Common myeloid progenitor, CD34-positive (primary cell): Measurements from ENCODE around the gene WDR7.
"Not testable (repeated sequence)": the region's sequence is repeated elsewhere in the genome, so short reads cannot be mapped to it uniquely, and the experiment has no call there.

Experiments used
- CTCF ChIA-PET: fragments of 350-600 bp; sonication (Branson Sonifier 250); formaldehyde crosslinking; loops from one replicate; lab custom pipeline; 2021; ENCODE audit warnings: antibody characterized with exemption; lab: Charles Lee
- POLR2A ChIA-PET: fragments of 350-600 bp; sonication (Branson Sonifier 250); formaldehyde crosslinking; loops from one replicate; lab custom pipeline; 2021; ENCODE audit warnings: antibody characterized with exemption; lab: Charles Lee
- DNase-seq, 3 donors: peaks; one replicate each; pipeline versions ENCODE4 v3.0.0 to v3.0.0-alpha.2; 2013
- H3K27ac ChIP-seq, 2 experiments: 1 replicate in 1 of 2; 2 replicates in 1 of 2; pipeline ENCODE4 v1.7.0; 2013; ENCODE audit warnings: inconsistent platforms in 2 of 2, low read length in 2 of 2, mild to moderate bottlenecking in 2 of 2, low read depth in 1 of 2, moderate library complexity in 1 of 2; ENCODE audit not compliant: severe bottlenecking in 2 of 2, insufficient read depth in 1 of 2, poor library complexity in 1 of 2
- H3K27me3 ChIP-seq, 5 experiments: replicated peaks in 2 of 5; 1 replicate in 3 of 5; 2 replicates in 2 of 5; pipeline versions ENCODE4 v1.6.1 to v1.7.0; 2013; ENCODE audit warnings: low read length in 4 of 5, mild to moderate bottlenecking in 2 of 5, moderate library complexity in 2 of 5, inconsistent platforms in 1 of 5; ENCODE audit not compliant: insufficient read depth in 5 of 5, control insufficient read depth in 4 of 5
- H3K36me3 ChIP-seq, 4 experiments: 1 replicate in 2 of 4; 2 replicates in 2 of 4; pipeline versions ENCODE4 v1.6.1 to v1.7.0; 2013; ENCODE audit warnings: low read length in 3 of 4, control low read depth in 1 of 4, mild to moderate bottlenecking in 1 of 4; ENCODE audit not compliant: control insufficient read depth in 4 of 4, insufficient read depth in 4 of 4
- H3K4me1 ChIP-seq, 4 experiments: 1 replicate in 3 of 4; 2 replicates in 1 of 4; pipeline versions ENCODE4 v1.6.1 to v1.7.1; 2013; ENCODE audit warnings: low read length in 3 of 4, mild to moderate bottlenecking in 3 of 4, control low read depth in 1 of 4, inconsistent platforms in 1 of 4, moderate library complexity in 1 of 4; ENCODE audit not compliant: control insufficient read depth in 4 of 4, insufficient read depth in 4 of 4; ENCODE audit errors: control extremely low read depth in 1 of 4
- H3K4me3 ChIP-seq, 7 experiments: 1 replicate in 4 of 7; 2 replicates in 3 of 7; pipeline versions ENCODE4 v1.5.1 to v1.7.0; 2013; ENCODE audit warnings: mild to moderate bottlenecking in 7 of 7, low read length in 6 of 7, moderate library complexity in 6 of 7, inconsistent platforms in 2 of 7, low read depth in 2 of 7, control low read depth in 1 of 7; ENCODE audit not compliant: insufficient read depth in 4 of 7, control insufficient read depth in 1 of 7; ENCODE audit errors: extremely low read depth in 1 of 7
- H3K9me3 ChIP-seq, 5 experiments: 1 replicate in 4 of 5; 2 replicates in 1 of 5; pipeline versions ENCODE4 v1.6.1 to v1.7.1; 2013; ENCODE audit warnings: low read length in 4 of 5, mild to moderate bottlenecking in 2 of 5, inconsistent platforms in 1 of 5, low read depth in 1 of 5, moderate library complexity in 1 of 5; ENCODE audit not compliant: control insufficient read depth in 4 of 5, insufficient read depth in 2 of 5; ENCODE audit errors: control extremely low read depth in 1 of 5
- WGBS: methylation state at CpG from one replicate; pipeline ENCODE4 v1.1.5; 2013; ENCODE audit not compliant: insufficient coverage; 5-methylcytosine and 5-hydroxymethylcytosine counted together

WDR7 gene

GRCh38 chr18:56652802-56653201 is 1.6 kb downstream of the WDR7 start:
- peak in 2 of 3 donors; percentile 38 to 47 for DNase-seq
- Histone ChIP-seq H3K4me3 (peak overlapping the region in 5 of 7 experiments; percentile 8 to 98 (median 60)), H3K4me1 (peaks cover 15 to 55% (median 28%) of the 10 kb centered on the region in 4 experiments), H3K9me3 (no peaks in the 10 kb centered on the region), H3K36me3 (no peaks in the 10 kb centered on the region), H3K27me3 (no peaks in the 10 kb centered on the region), H3K27ac (peak overlapping the region in 1 of 2 experiments; percentile 52)
- ChIA-PET POLR2A (no interaction called here), CTCF (interaction anchor here (1.2 to 2.0 kb wide), 2 partner anchors 9 to 1418 kb away, joined by 3 to 6 read pairs; no protein-coding TSS in a partner anchor)
- WGBS = 0% methylated on average over 1 of the region's 4 CpGs

GRCh38 chr18:56654280-56654679 is 3.1 kb downstream of the WDR7 start:
- H3K27me3 ChIP-seq, CTCF ChIA-PET, POLR2A ChIA-PET, H3K4me3 ChIP-seq, H3K27ac ChIP-seq, H3K9me3 ChIP-seq, DNase-seq, H3K36me3 ChIP-seq: not testable (repeated sequence)
- peaks cover 15 to 44% (median 28%) of the 10 kb centered on the region in 4 experiments for H3K4me1 ChIP-seq
- 95% methylated on average over 3 of the region's 7 CpGs for WGBS

GRCh38 chr18:56658261-56658660 is 7.1 kb downstream of the WDR7 start:
- Histone ChIP-seq H3K9me3 (no peaks in the 10 kb centered on the region), H3K27ac (no peak overlapping the region), H3K27me3 (no peaks in the 10 kb centered on the region), H3K4me3 (no peak overlapping the region), H3K4me1 (peaks cover 1 to 19% (median 8%) of the 10 kb centered on the region in 4 experiments), H3K36me3 (no peaks in the 10 kb centered on the region)
- ChIA-PET CTCF (no interaction called here), POLR2A (no interaction called here)
- WGBS = 100% methylated on average over 1 of the region's 2 CpGs
- no peak for DNase-seq

GRCh38 chr18:56659111-56659510 is 8.0 kb downstream of the WDR7 start:
- Histone ChIP-seq H3K27ac (no peak overlapping the region), H3K36me3 (no peaks in the 10 kb centered on the region), H3K9me3 (no peaks in the 10 kb centered on the region), H3K27me3 (no peaks in the 10 kb centered on the region), H3K4me3 (no peak overlapping the region), H3K4me1 (peaks cover 1 to 13% (median 7%) of the 10 kb centered on the region in 4 experiments)
- ChIA-PET POLR2A (no interaction called here), CTCF (no interaction called here)
- WGBS = 100% methylated on average over 2 of the region's 4 CpGs
- no peak for DNase-seq

- no peak overlapping the region for H3K4me3 ChIP-seq
- no peaks in the 10 kb centered on the region for H3K9me3 ChIP-seq
- 100% methylated on average over 1 of the region's 1 CpG for WGBS
- H3K27me3 ChIP-seq = no peaks in the 10 kb centered on the region
- CTCF ChIA-PET = interaction anchor here (1.3 kb wide), 1 partner anchor 28 kb away, joined by 3 read pairs; no protein-coding TSS in a partner anchor
- POLR2A ChIA-PET = no interaction called here
- no peak overlapping the region for H3K27ac ChIP-seq
- no peak for DNase-seq
- peaks cover 0 to 1% (median 1%) of the 10 kb centered on the region in 4 experiments for H3K4me1 ChIP-seq
- H3K36me3 ChIP-seq = no peaks in the 10 kb centered on the region
Observed at GRCh38 chr18:56660655-56661054, 9.5 kb downstream of the WDR7 start.

GRCh38 chr18:56661360-56662062 is 10.4 kb downstream of the WDR7 start:
- H3K27ac ChIP-seq = no peak overlapping the region
- no peaks in the 10 kb centered on the region for H3K27me3 ChIP-seq
- 100% methylated on average over 1 of the region's 2 CpGs for WGBS
- H3K9me3 ChIP-seq = no peaks in the 10 kb centered on the region
- DNase-seq = no peak
- CTCF ChIA-PET = interaction anchor here (1.3 kb wide), 2 partner anchors 10 to 29 kb away, joined by 3 to 6 read pairs; partner anchors contain the start of gene WDR7
- no peaks in the 10 kb centered on the region for H3K36me3 ChIP-seq
- H3K4me1 ChIP-seq = no peaks in the 10 kb centered on the region
- H3K4me3 ChIP-seq = no peak overlapping the region
- POLR2A ChIA-PET = no interaction called here

GRCh38 chr18:56662063-56662408 is 10.9 kb downstream of the WDR7 start:
- WGBS = 0% methylated on average over 2 of the region's 4 CpGs
- H3K9me3 ChIP-seq = no peaks in the 10 kb centered on the region
- no peaks in the 10 kb centered on the region for H3K4me1 ChIP-seq
- POLR2A ChIA-PET = no interaction called here
- no peak overlapping the region for H3K4me3 ChIP-seq
- DNase-seq = no peak
- no peaks in the 10 kb centered on the region for H3K27me3 ChIP-seq
- CTCF ChIA-PET = interaction anchor here (1.3 kb wide), 1 partner anchor 10 kb away, joined by 6 read pairs; the partner anchor contains the start of gene WDR7
- no peak overlapping the region for H3K27ac ChIP-seq
- no peaks in the 10 kb centered on the region for H3K36me3 ChIP-seq
